Gastrocnemius medialis (tissue), 4 donors: ENCODE results near the gene AOC2.

ENCODE experiments used
- POLR2A ChIP-seq, 2 donors: fragments of 450-650 bp; IDR thresholded peaks; one replicate each; pipeline ENCODE4 v1.6.1; 2017; ENCODE audit warnings: antibody characterized with exemption in 2 of 2, mild to moderate bottlenecking in 2 of 2, moderate library complexity in 2 of 2
- TF ChIP-seq, protein P1 (sequence below), 5 experiments: fragments of 450-650 bp in 3 of 5; fragments of 200-600 bp in 2 of 5; sonication (generic) in 2 of 5; IDR thresholded peaks in 4 of 5; conservative IDR thresholded peaks in 1 of 5; 1 replicate in 4 of 5; 2 replicates in 1 of 5; pipeline ENCODE4 v1.5.1; 2016 to 2019; ENCODE audit warnings: antibody characterized with exemption in 5 of 5, mild to moderate bottlenecking in 3 of 5, moderate library complexity in 3 of 5

DNA sequence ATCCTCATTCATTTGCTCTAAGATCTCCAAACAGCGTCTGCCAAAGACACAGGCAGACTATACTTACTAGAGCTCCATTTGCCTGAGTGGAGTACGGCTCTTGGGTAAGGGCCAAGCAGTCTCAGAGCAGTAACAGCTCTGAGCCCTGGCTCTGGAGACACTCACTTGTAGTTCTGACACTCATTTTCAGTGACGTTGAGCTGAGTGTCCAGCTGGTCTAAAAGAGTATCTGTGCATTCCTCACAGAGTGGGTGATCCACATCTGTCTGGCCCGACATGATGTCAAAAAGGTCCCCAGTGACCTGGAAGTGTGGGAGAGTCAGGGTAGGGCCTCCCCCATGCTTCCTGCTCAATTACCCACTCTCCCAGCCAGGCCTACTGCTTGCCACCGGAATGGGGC, 26.0 kb upstream of the AOC2 start:
- TF ChIP-seq, protein P1, sequence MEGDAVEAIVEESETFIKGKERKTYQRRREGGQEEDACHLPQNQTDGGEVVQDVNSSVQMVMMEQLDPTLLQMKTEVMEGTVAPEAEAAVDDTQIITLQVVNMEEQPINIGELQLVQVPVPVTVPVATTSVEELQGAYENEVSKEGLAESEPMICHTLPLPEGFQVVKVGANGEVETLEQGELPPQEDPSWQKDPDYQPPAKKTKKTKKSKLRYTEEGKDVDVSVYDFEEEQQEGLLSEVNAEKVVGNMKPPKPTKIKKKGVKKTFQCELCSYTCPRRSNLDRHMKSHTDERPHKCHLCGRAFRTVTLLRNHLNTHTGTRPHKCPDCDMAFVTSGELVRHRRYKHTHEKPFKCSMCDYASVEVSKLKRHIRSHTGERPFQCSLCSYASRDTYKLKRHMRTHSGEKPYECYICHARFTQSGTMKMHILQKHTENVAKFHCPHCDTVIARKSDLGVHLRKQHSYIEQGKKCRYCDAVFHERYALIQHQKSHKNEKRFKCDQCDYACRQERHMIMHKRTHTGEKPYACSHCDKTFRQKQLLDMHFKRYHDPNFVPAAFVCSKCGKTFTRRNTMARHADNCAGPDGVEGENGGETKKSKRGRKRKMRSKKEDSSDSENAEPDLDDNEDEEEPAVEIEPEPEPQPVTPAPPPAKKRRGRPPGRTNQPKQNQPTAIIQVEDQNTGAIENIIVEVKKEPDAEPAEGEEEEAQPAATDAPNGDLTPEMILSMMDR (IDR thresholded peaks at IDR 0.05 in 4 of 5, conservative IDR thresholded peaks at IDR 0.05 in 1 of 5) = no peak
- no peak for TF ChIP-seq POLR2A (IDR thresholded peaks at IDR 0.05)
